Chondrocyte (in vitro differentiated cells): ENCODE results near the gene ZNF576. TPM values are rescaled to one million over a fixed set of nuclear protein-coding genes. Genes with fewer than 3 reads are reported as not detected.

Source experiments
- DNase-seq: peaks from one replicate; pipeline ENCODE4 v3.0.0; 2021; ENCODE audit warnings: mixed read lengths, low spot score
- H3K27ac Mint-ChIP-seq: one replicate; pipeline ENCODE4 v1.8.0; 2021; ENCODE audit warnings: mild to moderate bottlenecking, moderate library complexity, mixed read lengths; ENCODE audit not compliant: unreplicated experiment
- H3K27me3 Mint-ChIP-seq: 2 replicates; pipeline ENCODE4 v1.8.0; 2021; ENCODE audit warnings: low read depth, mixed read lengths
- H3K36me3 Mint-ChIP-seq: 2 replicates; pipeline ENCODE4 v1.8.0; 2021; ENCODE audit warnings: low read depth, mixed read lengths
- H3K4me1 Mint-ChIP-seq: 2 replicates; pipeline ENCODE4 v1.8.0; 2021; ENCODE audit warnings: low read depth, mild to moderate bottlenecking, mixed read lengths
- H3K4me3 Mint-ChIP-seq: one replicate; pipeline ENCODE4 v1.8.0; 2021; ENCODE audit warnings: mild to moderate bottlenecking, moderate library complexity, mixed read lengths; ENCODE audit not compliant: unreplicated experiment
- H3K9me3 Mint-ChIP-seq: 2 replicates; pipeline ENCODE4 v1.8.0; 2021; ENCODE audit warnings: low read depth, mixed read lengths
- CTCF ChIP-seq: fragments of 200-600 bp; sonication (generic); IDR thresholded peaks from 2 replicates; pipeline ENCODE4 v1.5.0; 2021; ENCODE audit warnings: antibody characterized with exemption, mild to moderate bottlenecking, moderate library complexity
- total RNA-seq: library from RNA; stranded (reverse); gene quantifications from 3 replicates; pipeline ENCODE4 v1.2.1, GENCODE V29; 2021

Gene ZNF576
- total RNA-seq, 1 donor from 2014 or later: 11.9 TPM

GRCh38 chr19:43625918-43626579 lies 29.7 kb downstream of the ZNF576 start:
- Mint-ChIP-seq H3K9me3 (no peaks in the 10 kb centered on the region), H3K27me3 (no peaks in the 10 kb centered on the region), H3K4me1 (no peaks in the 10 kb centered on the region), H3K36me3 (no peaks in the 10 kb centered on the region), H3K27ac (no peak overlapping the region), H3K4me3 (no peak overlapping the region)
- TF ChIP-seq CTCF: no peak
- no peak for DNase-seq

GRCh38 chr19:43626838-43627237 lies 30.4 kb downstream of the ZNF576 start:
- no peak for DNase-seq
- Mint-ChIP-seq H3K9me3 (no peaks in the 10 kb centered on the region), H3K4me3 (no peak overlapping the region), H3K36me3 (no peaks in the 10 kb centered on the region), H3K4me1 (no peaks in the 10 kb centered on the region), H3K27me3 (no peaks in the 10 kb centered on the region), H3K27ac (no peak overlapping the region)
- no peak for TF ChIP-seq CTCF

GRCh38 chr19:43628646-43629326 lies 32.4 kb downstream of the ZNF576 start:
- H3K9me3 Mint-ChIP-seq: no peaks in the 10 kb centered on the region
- TF ChIP-seq CTCF: no peak
- DNase-seq: no peak
- no peak overlapping the region for H3K27ac Mint-ChIP-seq
- no peak overlapping the region for H3K4me3 Mint-ChIP-seq
- no peaks in the 10 kb centered on the region for H3K36me3 Mint-ChIP-seq
- H3K27me3 Mint-ChIP-seq: no peaks in the 10 kb centered on the region
- no peaks in the 10 kb centered on the region for H3K4me1 Mint-ChIP-seq

GRCh38 chr19:43631491-43631890 lies 35.1 kb downstream of the ZNF576 start:
- Mint-ChIP-seq H3K27me3 (no peaks in the 10 kb centered on the region), H3K9me3 (no peaks in the 10 kb centered on the region), H3K27ac (no peak overlapping the region), H3K4me3 (no peak overlapping the region), H3K36me3 (no peaks in the 10 kb centered on the region), H3K4me1 (peaks cover 7% of the 10 kb centered on the region)
- no peak for DNase-seq
- no peak for TF ChIP-seq CTCF

GRCh38 chr19:43633520-43633919 lies 37.1 kb downstream of the ZNF576 start:
- no peak for TF ChIP-seq CTCF
- H3K4me3 Mint-ChIP-seq: no peak overlapping the region
- peaks cover 7% of the 10 kb centered on the region for H3K4me1 Mint-ChIP-seq
- DNase-seq: no peak
- H3K27me3 Mint-ChIP-seq: peaks cover 3% of the 10 kb centered on the region
- H3K36me3 Mint-ChIP-seq: no peaks in the 10 kb centered on the region
- no peak overlapping the region for H3K27ac Mint-ChIP-seq
- H3K9me3 Mint-ChIP-seq: no peaks in the 10 kb centered on the region
